Erythroblast (primary cell): Measurements from ENCODE around the gene USF3.

ENCODE experiments used
- GATA1 ChIP-seq: IDR thresholded peaks from 2 replicates; pipeline ENCODE4 v1.6.1; 2011; ENCODE audit warnings: low read depth, mild to moderate bottlenecking, control low read depth, low read length, moderate library complexity
- POLR2A ChIP-seq: IDR thresholded peaks from 2 replicates; pipeline ENCODE4 v1.6.1; 2011; ENCODE audit warnings: mild to moderate bottlenecking, low read length

DNA sequence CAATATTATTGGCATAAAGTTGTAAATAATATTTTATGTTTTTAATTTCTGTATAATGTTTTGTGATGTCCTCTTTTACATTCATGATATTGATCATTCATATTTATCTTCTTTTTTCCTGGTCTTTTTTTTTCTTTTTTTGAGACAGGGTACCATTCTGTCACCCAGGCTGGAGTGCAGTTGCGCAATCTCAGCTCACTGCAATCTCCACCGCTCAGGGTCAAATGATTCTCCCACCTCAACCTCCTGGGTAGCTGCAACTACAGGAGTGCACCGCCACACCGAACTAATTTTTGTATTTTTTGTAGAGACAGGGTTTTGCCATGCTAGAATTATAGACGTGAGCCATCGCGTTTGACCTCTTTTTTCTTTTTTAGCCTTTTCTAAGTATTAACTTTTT lies 52.9 kb downstream of the USF3 start:
- no peak for TF ChIP-seq POLR2A
- TF ChIP-seq GATA1: no peak
